Esophagus muscularis mucosa (tissue), 4 donors: ENCODE data around the gene ERC2. TPM values are rescaled to one million over a fixed set of nuclear protein-coding genes. Genes with fewer than 3 reads are reported as not detected.

ENCODE experiments used
- DNase-seq: peaks from one replicate; pipeline ENCODE4 v3.0.0-alpha.2; 2017; ENCODE audit errors: extremely low spot score
- H3K27ac ChIP-seq, 4 donors: fragments of 200-600 bp; sonication (generic); replicated peaks in 1 of 4; 1 replicate in 3 of 4; 2 replicates in 1 of 4; pipeline ENCODE4 v1.5.1; 2016 to 2019; ENCODE audit warnings: mild to moderate bottlenecking in 1 of 4
- H3K27me3 ChIP-seq, 4 donors: fragments of 200-600 bp; sonication (generic); one replicate each; pipeline versions ENCODE4 v1.5.1 to v1.6.0; 2016 to 2019
- H3K36me3 ChIP-seq, 4 donors: fragments of 200-600 bp; sonication (generic); one replicate each; pipeline ENCODE4 v1.5.1; 2016 to 2019
- H3K4me1 ChIP-seq, 4 donors: fragments of 200-600 bp; sonication (generic); one replicate each; pipeline ENCODE4 v1.5.1; 2016 to 2019
- H3K4me3 ChIP-seq, 4 donors: fragments of 200-600 bp; sonication (generic); 1 replicate in 2 of 4; 2 replicates in 2 of 4; pipeline ENCODE4 v1.5.1; 2016 to 2019; ENCODE audit warnings: mild to moderate bottlenecking in 4 of 4, moderate library complexity in 1 of 4
- H3K9me3 ChIP-seq, 4 donors: fragments of 200-600 bp; sonication (generic); 1 replicate in 3 of 4; 2 replicates in 1 of 4; pipeline ENCODE4 v1.5.1; 2016 to 2019
- EP300 ChIP-seq: sonication (generic); formaldehyde crosslinking; IDR thresholded peaks from one replicate; pipeline ENCODE4 v1.6.1; 2017; ENCODE audit warnings: antibody characterized with exemption
- POLR2A ChIP-seq: fragments of 450-650 bp; IDR thresholded peaks from one replicate; pipeline ENCODE4 v1.6.1; 2017; ENCODE audit warnings: antibody characterized with exemption, moderate library complexity, mild to moderate bottlenecking, low read depth
- POLR2AphosphoS5 ChIP-seq, 2 donors: sonication (generic); formaldehyde crosslinking; IDR thresholded peaks; one replicate each; pipeline ENCODE4 v1.6.1; 2017; ENCODE audit warnings: antibody characterized with exemption in 2 of 2
- WGBS: methylation state at CpG from one replicate; pipeline ENCODE4 v1.1.5; 2018; 5-methylcytosine and 5-hydroxymethylcytosine counted together
- intact Hi-C: fragments of 100-400 bp; cut with DNase I; formaldehyde crosslinking; loops from one replicate; pipeline ENCODE4 v1.15.1; 2023
- total RNA-seq, 4 donors: library from RNA; depleted of rRNA; stranded (reverse); fragments of >200 nt; gene quantifications; one replicate each; pipeline versions ENCODE4 v1.1.0 to v1.2.1, GENCODE V29; 2016
- TF ChIP-seq, protein P1 (sequence below), 3 experiments: fragments of 200-600 bp in 2 of 3; fragments of 450-650 bp in 1 of 3; sonication (generic) in 2 of 3; IDR thresholded peaks; one replicate each; pipeline ENCODE4 v1.5.1; 2017 to 2019; ENCODE audit warnings: antibody characterized with exemption in 3 of 3, mild to moderate bottlenecking in 2 of 3, moderate library complexity in 1 of 3

Gene ERC2
- total RNA-seq, 4 donors from 2014 or later, result 0.42 to 2.0 (median 1.5) TPM

DNA sequence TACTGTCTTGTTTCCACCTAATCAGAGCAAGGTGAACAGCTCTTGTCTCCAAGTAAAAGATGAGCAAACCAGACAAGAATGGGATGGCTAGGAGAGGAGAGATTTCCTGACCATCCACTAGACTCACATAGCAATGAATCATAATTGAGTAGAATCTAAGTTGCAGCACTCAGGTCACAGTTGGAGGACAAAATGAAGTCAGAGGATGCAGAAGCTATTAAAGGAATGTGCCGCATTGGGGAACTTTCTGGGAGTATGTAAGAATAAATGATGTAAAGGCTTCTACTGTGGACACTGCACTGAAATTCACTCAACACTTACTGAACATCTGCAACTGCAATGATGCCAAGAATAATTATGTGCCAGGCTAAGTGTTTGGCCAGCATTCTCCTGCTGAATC is 763.7 kb downstream of the ERC2 start:
- Histone ChIP-seq H3K9me3 (no peaks in the 10 kb centered on the region), H3K4me3 (no peak overlapping the region), H3K27ac (no peak overlapping the region), H3K36me3 (no peaks in the 10 kb centered on the region), H3K4me1 (peaks cover 4 to 22% (median 14%) of the 10 kb centered on the region in 4 donors), H3K27me3 (no peaks in the 10 kb centered on the region)
- DNase-seq, result no peak
- WGBS, result no CpG with 5 or more reads among the region's 1 CpG
- TF ChIP-seq POLR2A (no peak), EP300 (no peak), POLR2AphosphoS5 (IDR thresholded peaks at IDR 0.05) (no peak)
- TF ChIP-seq, protein P1, sequence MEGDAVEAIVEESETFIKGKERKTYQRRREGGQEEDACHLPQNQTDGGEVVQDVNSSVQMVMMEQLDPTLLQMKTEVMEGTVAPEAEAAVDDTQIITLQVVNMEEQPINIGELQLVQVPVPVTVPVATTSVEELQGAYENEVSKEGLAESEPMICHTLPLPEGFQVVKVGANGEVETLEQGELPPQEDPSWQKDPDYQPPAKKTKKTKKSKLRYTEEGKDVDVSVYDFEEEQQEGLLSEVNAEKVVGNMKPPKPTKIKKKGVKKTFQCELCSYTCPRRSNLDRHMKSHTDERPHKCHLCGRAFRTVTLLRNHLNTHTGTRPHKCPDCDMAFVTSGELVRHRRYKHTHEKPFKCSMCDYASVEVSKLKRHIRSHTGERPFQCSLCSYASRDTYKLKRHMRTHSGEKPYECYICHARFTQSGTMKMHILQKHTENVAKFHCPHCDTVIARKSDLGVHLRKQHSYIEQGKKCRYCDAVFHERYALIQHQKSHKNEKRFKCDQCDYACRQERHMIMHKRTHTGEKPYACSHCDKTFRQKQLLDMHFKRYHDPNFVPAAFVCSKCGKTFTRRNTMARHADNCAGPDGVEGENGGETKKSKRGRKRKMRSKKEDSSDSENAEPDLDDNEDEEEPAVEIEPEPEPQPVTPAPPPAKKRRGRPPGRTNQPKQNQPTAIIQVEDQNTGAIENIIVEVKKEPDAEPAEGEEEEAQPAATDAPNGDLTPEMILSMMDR (IDR thresholded peaks at IDR 0.05), result no peak
- intact Hi-C loops, result no loop called here

DNA sequence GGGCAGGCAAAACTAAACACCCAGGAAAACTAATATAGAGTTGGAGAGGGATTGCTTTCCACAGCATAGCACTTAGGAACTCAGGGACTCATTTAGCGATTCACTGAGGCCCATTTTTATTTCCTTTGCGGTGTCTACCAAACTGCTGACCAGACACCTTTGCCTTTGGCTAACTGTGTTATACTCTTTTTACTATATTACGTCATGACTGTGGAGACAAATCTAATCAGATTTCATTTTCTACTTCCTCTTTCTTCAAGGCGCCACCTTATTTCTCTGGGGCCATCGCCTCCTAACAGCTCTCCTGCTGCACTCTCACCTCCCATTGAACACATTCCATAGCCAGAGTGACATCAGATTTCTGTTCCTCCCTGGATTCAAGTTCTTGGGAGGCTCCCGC is 765.4 kb downstream of the ERC2 start:
- H3K36me3 ChIP-seq, result no peaks in the 10 kb centered on the region
- no peaks in the 10 kb centered on the region for H3K27me3 ChIP-seq
- TF ChIP-seq, protein P1 (IDR thresholded peaks at IDR 0.05), result no peak
- TF ChIP-seq POLR2A, result no peak
- no peak overlapping the region for H3K27ac ChIP-seq
- peaks cover 0 to 14% (median 14%) of the 10 kb centered on the region in 4 donors for H3K4me1 ChIP-seq
- no peaks in the 10 kb centered on the region for H3K9me3 ChIP-seq
- intact Hi-C loops, result no loop called here
- 95% methylated on average over 6 of the region's 6 CpGs for WGBS
- no peak for DNase-seq
- no peak overlapping the region for H3K4me3 ChIP-seq

DNA sequence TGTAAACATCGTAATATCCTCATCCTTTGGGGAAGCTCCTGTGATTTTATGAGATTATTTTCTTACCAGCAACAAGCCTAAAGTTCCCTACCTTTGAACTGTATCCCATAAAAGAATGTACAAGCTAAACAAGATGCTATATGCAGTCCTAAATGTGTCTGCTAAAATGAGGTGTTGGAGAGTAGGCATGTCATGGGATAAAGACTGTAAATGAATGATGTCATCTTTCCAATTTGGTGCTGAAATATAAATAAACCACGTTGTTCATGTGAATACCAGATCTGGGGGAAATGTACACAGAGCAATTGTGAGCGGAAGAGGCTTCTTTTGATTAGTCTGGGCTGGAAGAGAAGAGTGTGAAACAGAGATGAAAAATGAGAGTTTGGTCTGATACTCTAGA is 766.3 kb downstream of the ERC2 start:
- 31% methylated on average over 3 of the region's 3 CpGs for WGBS
- peak overlapping the region in 1 of 4 donors; percentile 21 for H3K27ac ChIP-seq
- no peaks in the 10 kb centered on the region for H3K27me3 ChIP-seq
- no peaks in the 10 kb centered on the region for H3K36me3 ChIP-seq
- intact Hi-C loops, result no loop called here
- TF ChIP-seq POLR2A, result no peak
- no peak for TF ChIP-seq POLR2AphosphoS5 (IDR thresholded peaks at IDR 0.05)
- TF ChIP-seq, protein P1 (IDR thresholded peaks at IDR 0.05), result no peak
- no peak for TF ChIP-seq EP300
- DNase-seq, result no peak
- H3K4me3 ChIP-seq, result no peak overlapping the region
- no peaks in the 10 kb centered on the region for H3K9me3 ChIP-seq
- H3K4me1 ChIP-seq, result peaks cover 0 to 14% (median 14%) of the 10 kb centered on the region in 4 donors

DNA sequence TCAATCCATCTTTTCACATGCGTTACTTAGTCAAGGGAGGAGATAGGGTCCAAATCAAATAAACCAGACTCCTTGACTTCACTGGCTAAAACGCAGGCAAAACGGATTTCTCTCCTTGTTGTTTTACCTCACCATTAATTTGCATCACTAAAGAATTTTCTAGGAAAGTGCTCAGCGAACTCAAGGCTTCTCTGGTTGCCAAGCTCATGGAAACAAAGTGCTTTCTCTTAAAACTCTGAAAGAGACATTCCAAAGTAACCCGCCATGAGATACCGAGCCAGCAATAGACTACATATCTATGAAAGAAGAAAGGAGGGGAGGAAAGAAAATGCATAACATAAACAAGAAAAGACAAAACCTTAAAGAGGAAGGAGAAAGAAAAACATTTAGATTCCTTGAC is 769.4 kb downstream of the ERC2 start:
- intact Hi-C loops, result no loop called here
- DNase-seq, result no peak
- H3K9me3 ChIP-seq, result no peaks in the 10 kb centered on the region
- no peaks in the 10 kb centered on the region for H3K36me3 ChIP-seq
- 55% methylated on average over 6 of the region's 6 CpGs for WGBS
- no peak overlapping the region for H3K27ac ChIP-seq
- H3K4me3 ChIP-seq, result no peak overlapping the region
- no peaks in the 10 kb centered on the region for H3K27me3 ChIP-seq
- peaks cover 0 to 14% (median 14%) of the 10 kb centered on the region in 4 donors for H3K4me1 ChIP-seq
- TF ChIP-seq EP300 (no peak), POLR2A (no peak), POLR2AphosphoS5 (IDR thresholded peaks at IDR 0.05) (no peak)
- TF ChIP-seq, protein P1 (IDR thresholded peaks at IDR 0.05), result no peak

DNA sequence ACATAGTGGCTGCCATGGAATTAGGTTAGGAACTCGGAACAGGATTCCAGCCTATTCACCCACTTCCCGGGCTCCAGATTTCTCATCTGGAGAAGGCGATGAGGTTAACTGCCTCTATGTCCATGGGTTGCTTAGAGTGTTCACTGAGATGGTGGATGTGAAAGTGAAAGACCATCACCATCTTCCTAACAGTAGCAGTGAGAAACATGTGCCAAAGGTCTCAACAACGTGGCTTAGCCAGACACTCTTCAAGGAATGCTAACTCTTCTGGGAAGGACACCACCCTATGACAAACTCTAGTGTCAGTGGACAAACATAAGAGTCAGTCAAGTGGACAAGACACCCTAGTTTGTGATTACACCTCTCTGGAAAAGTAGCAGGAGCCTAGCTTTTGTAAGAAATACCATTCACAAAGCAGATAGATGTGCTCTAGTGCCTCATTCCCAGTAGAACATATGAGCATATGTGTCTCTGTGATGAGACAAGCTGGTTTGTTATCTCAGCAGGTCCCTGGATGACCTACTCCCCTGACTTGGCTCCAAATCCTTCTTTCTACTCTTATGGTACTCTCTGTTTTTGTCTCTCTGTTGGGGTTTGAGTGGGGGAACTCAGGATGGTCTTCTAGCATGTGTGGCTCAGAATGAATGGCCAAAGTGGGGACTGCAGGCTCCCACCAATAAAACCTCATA is 770.9 kb downstream of the ERC2 start:
- TF ChIP-seq POLR2A (no peak), POLR2AphosphoS5 (IDR thresholded peaks at IDR 0.05) (no peak), EP300 (no peak)
- TF ChIP-seq, protein P1 (IDR thresholded peaks at IDR 0.05), result no peak
- Histone ChIP-seq H3K36me3 (no peaks in the 10 kb centered on the region), H3K4me3 (no peak overlapping the region), H3K4me1 (peaks cover 0 to 24% (median 20%) of the 10 kb centered on the region in 4 donors), H3K9me3 (no peaks in the 10 kb centered on the region), H3K27ac (no peak overlapping the region), H3K27me3 (no peaks in the 10 kb centered on the region)
- intact Hi-C loops, result no loop called here
- 91% methylated on average over 4 of the region's 4 CpGs for WGBS
- DNase-seq, result no peak
